ENCODE results near the gene CDC42EP2. TPM values are rescaled to one million over a fixed set of nuclear protein-coding genes. Genes with fewer than 3 reads are reported as not detected.

The CDC42EP2 gene
- total RNA-seq, result 20.4 and 29.7 TPM in 2 replicates

GRCh38 chr11:65314501-65315203 lies at the start of gene CDC42EP2:
Gene CDC42EP2 (plus strand): TSS chr11:65314866. CDS start chr11:65320899, 6,033 bp downstream.

GRCh38 chr11:65354265-65355012 lies 39.8 kb downstream of the CDC42EP2 start, which contains the start of gene TIGD3:
Gene TIGD3 (plus strand): TSS chr11:65354751. CDS start chr11:65355809, 1,058 bp downstream.

Other genes starting within 250 kb of the CDC42EP2 start
- 6.1 and 17.3 TPM in 2 replicates for gene CDCA5, start 230.8 kb upstream of the CDC42EP2 start, total RNA-seq
- 51.3 and 69.4 TPM in 2 replicates for gene ZFPL1, start 230.6 kb upstream of the CDC42EP2 start, total RNA-seq
- 155 and 557 TPM in 2 replicates for gene VPS51, start 218.7 kb upstream of the CDC42EP2 start, total RNA-seq
- 16.8 and 32.3 TPM in 2 replicates for gene TM7SF2, start 203.0 kb upstream of the CDC42EP2 start, total RNA-seq
- gene ZNHIT2, start 197.2 kb upstream of the CDC42EP2 start, total RNA-seq, result 22.7 and 23.7 TPM in 2 replicates
- 511 and 807 TPM in 2 replicates for gene FAU, start 192.7 kb upstream of the CDC42EP2 start, total RNA-seq
- gene MRPL49, start 192.5 kb upstream of the CDC42EP2 start, total RNA-seq, result 55.3 and 71.5 TPM in 2 replicates
- 20.6 and 34.6 TPM in 2 replicates for gene SYVN1, start 180.3 kb upstream of the CDC42EP2 start, total RNA-seq
- not detected in 2 replicates for gene SPDYC, start 144.6 kb upstream of the CDC42EP2 start, total RNA-seq
- gene CAPN1, start 132.9 kb upstream of the CDC42EP2 start, total RNA-seq, result 168 and 220 TPM in 2 replicates
- 11.7 and 18.0 TPM in 2 replicates for gene POLA2, start 52.9 kb upstream of the CDC42EP2 start, total RNA-seq
- 38.0 and 62.0 TPM in 2 replicates for gene DPF2, start 19.0 kb downstream of the CDC42EP2 start, total RNA-seq
- gene TIGD3, start 39.9 kb downstream of the CDC42EP2 start, total RNA-seq, result 0.88 TPM in 1 of 2 replicates, not detected in the other
- 0.65 and 1.4 TPM in 2 replicates for gene SLC25A45, start 67.8 kb downstream of the CDC42EP2 start, total RNA-seq
- 22.4 and 39.4 TPM in 2 replicates for gene FRMD8, start 71.8 kb downstream of the CDC42EP2 start, total RNA-seq
- gene NEAT1, start 107.9 kb downstream of the CDC42EP2 start, total RNA-seq, result 5.8 and 26.1 TPM in 2 replicates
- gene MALAT1, start 184.2 kb downstream of the CDC42EP2 start, total RNA-seq, result 573 and 3,528 TPM in 2 replicates
- 95.7 and 136 TPM in 2 replicates for gene SCYL1, start 210.2 kb downstream of the CDC42EP2 start, total RNA-seq
- gene LTBP3, start 243.5 kb downstream of the CDC42EP2 start, total RNA-seq, result 104 and 180 TPM in 2 replicates

Measured in epithelial cell of alveolus of lung (primary cell).